ENCODE data around the gene FERD3L. TPM values are rescaled to one million over a fixed set of nuclear protein-coding genes. Genes with fewer than 3 reads are reported as not detected.

The FERD3L gene
- total and polyA plus RNA-seq, 2 donors (not counting 3 experiments of a cell fraction or from before 2014, with no cell fraction given) = not detected

- DNase-seq (ENCODE audit: low read depth, low spot score) (peak; percentile 25), FAIRE-seq (peak; percentile 55)
- BruUV-seq (replicated peaks) = no TSS peak
- H3K27me3 ChIP-seq (ENCODE audit: control insufficient read depth in 2 of 2, insufficient read depth in 2 of 2, low read length in 2 of 2) = peaks cover 84 to 97% of the 10 kb centered on the region in 2 experiments
- no peaks in the 10 kb centered on the region for H3K79me2 ChIP-seq (ENCODE audit: control insufficient read depth, insufficient read depth, low read length)
- no peaks in the 10 kb centered on the region for H3K36me3 ChIP-seq (ENCODE audit: control insufficient read depth in 2 of 2, extremely low read depth in 1 of 2, insufficient read depth in 2 of 2, low read length in 2 of 2)
- POLR2A ChIA-PET = no interaction called here
- H2AFZ ChIP-seq (ENCODE audit: low read depth, low read length) = peak overlapping the region; percentile 28
- H3K4me2 ChIP-seq (ENCODE audit: insufficient read depth, low read length) = peak overlapping the region; percentile 63
- TF ChIP-seq EZH2 (IDR thresholded peaks at IDR 0.05; ENCODE audit: borderline replicate concordance, low read depth, low read length, severe bottlenecking) (peak; percentile 71), JUN (IDR thresholded peaks at IDR 0.05; ENCODE audit: borderline replicate concordance, insufficient read depth, insufficient read length, low read depth) (no peak)
- H3K9me1 ChIP-seq (replicated peaks; ENCODE audit: control insufficient read depth, extremely low read depth, insufficient read depth, low read length) = no peaks in the 10 kb centered on the region
- no peaks in the 10 kb centered on the region for H3K9me3 ChIP-seq (replicated peaks; ENCODE audit: control insufficient read depth, insufficient read depth, low read length)
- H3K27ac ChIP-seq (ENCODE audit: insufficient read depth, low read depth, low read length) = no peak overlapping the region
- dilution Hi-C loops (cut with MboI; ENCODE audit: extremely low pct_ligation_motif_present, low sequenced_read_pairs) = no loop called here
- CTCF ChIA-PET = interaction anchor here (0.6 to 1.0 kb wide), 3 partner anchors 10 to 15 kb away, joined by 3 read pairs; no protein-coding TSS in a partner anchor
- H3K4me3 ChIP-seq (replicated peaks in 1 of 3; ENCODE audit: insufficient read depth in 1 of 3, low read depth in 1 of 3, low read length in 3 of 3) = peak overlapping the region in 1 of 3 experiments; percentile 23
- H4K20me1 ChIP-seq (replicated peaks; ENCODE audit: control insufficient read depth, extremely low read depth, insufficient read depth, low read length) = no peaks in the 10 kb centered on the region
- intact Hi-C loops (cut with micrococcal nuclease) = no loop called here
- peaks cover 10% of the 10 kb centered on the region for H3K4me1 ChIP-seq (ENCODE audit: control insufficient read depth, extremely low read depth, insufficient read depth, low read length)
- H3K9ac ChIP-seq (replicated peaks; ENCODE audit: extremely low read depth, insufficient read depth, low read length) = no peak overlapping the region
Observed at GRCh38 chr7:19107356-19108146, 37.7 kb downstream of the FERD3L start.

GRCh38 chr7:19107081-19107355 lies 38.2 kb downstream of the FERD3L start:
- no TSS peak for BruUV-seq (replicated peaks)
- dilution Hi-C loops (cut with MboI; ENCODE audit: extremely low pct_ligation_motif_present, low sequenced_read_pairs) = no loop called here
- H2AFZ ChIP-seq (ENCODE audit: low read depth, low read length) = no peak overlapping the region
- no peaks in the 10 kb centered on the region for H4K20me1 ChIP-seq (replicated peaks; ENCODE audit: control insufficient read depth, extremely low read depth, insufficient read depth, low read length)
- peaks cover 10% of the 10 kb centered on the region for H3K4me1 ChIP-seq (ENCODE audit: control insufficient read depth, extremely low read depth, insufficient read depth, low read length)
- H3K27me3 ChIP-seq (ENCODE audit: control insufficient read depth in 2 of 2, insufficient read depth in 2 of 2, low read length in 2 of 2) = peaks cover 78 to 95% of the 10 kb centered on the region in 2 experiments
- H3K79me2 ChIP-seq (ENCODE audit: control insufficient read depth, insufficient read depth, low read length) = no peaks in the 10 kb centered on the region
- no peak for TF ChIP-seq POLR2A (IDR thresholded peaks at IDR 0.05; ENCODE audit: low read depth, low read length)
- no peak for TF ChIP-seq CTCF (IDR thresholded peaks at IDR 0.05; ENCODE audit: extremely low read depth in 1 of 2, insufficient read depth in 1 of 2, low read depth in 1 of 2, low read length in 2 of 2)
- no peak for TF ChIP-seq JUN (IDR thresholded peaks at IDR 0.05; ENCODE audit: borderline replicate concordance, insufficient read depth, insufficient read length, low read depth)
- no peak for TF ChIP-seq EZH2 (IDR thresholded peaks at IDR 0.05; ENCODE audit: borderline replicate concordance, low read depth, low read length, severe bottlenecking)
- H3K4me2 ChIP-seq (ENCODE audit: insufficient read depth, low read length) = no peak overlapping the region
- no peaks in the 10 kb centered on the region for H3K36me3 ChIP-seq (ENCODE audit: control insufficient read depth in 2 of 2, extremely low read depth in 1 of 2, insufficient read depth in 2 of 2, low read length in 2 of 2)
- FAIRE-seq = no peak
- intact Hi-C loops (cut with micrococcal nuclease) = no loop called here
- no peak overlapping the region for H3K9ac ChIP-seq (replicated peaks; ENCODE audit: extremely low read depth, insufficient read depth, low read length)
- no peaks in the 10 kb centered on the region for H3K9me3 ChIP-seq (replicated peaks; ENCODE audit: control insufficient read depth, insufficient read depth, low read length)
- no peaks in the 10 kb centered on the region for H3K9me1 ChIP-seq (replicated peaks; ENCODE audit: control insufficient read depth, extremely low read depth, insufficient read depth, low read length)
- no peak for DNase-seq (ENCODE audit: low read depth, low spot score)
- H3K4me3 ChIP-seq (replicated peaks in 1 of 3; ENCODE audit: insufficient read depth in 1 of 3, low read depth in 1 of 3, low read length in 3 of 3) = no peak overlapping the region
- POLR2A ChIA-PET = no interaction called here
- CTCF ChIA-PET = interaction anchor here (1.0 to 1.1 kb wide), 2 partner anchors 12 to 15 kb away, joined by 3 to 6 read pairs; no protein-coding TSS in a partner anchor
- no peak overlapping the region for H3K27ac ChIP-seq (ENCODE audit: insufficient read depth, low read depth, low read length)

Measured in endothelial cell of umbilical vein (primary cell).